ENCODE data around the gene CHURC1.
A peak's percentile ranks its signal among the peaks of the same experiment; 100 is the strongest.

Gene CHURC1

DNA sequence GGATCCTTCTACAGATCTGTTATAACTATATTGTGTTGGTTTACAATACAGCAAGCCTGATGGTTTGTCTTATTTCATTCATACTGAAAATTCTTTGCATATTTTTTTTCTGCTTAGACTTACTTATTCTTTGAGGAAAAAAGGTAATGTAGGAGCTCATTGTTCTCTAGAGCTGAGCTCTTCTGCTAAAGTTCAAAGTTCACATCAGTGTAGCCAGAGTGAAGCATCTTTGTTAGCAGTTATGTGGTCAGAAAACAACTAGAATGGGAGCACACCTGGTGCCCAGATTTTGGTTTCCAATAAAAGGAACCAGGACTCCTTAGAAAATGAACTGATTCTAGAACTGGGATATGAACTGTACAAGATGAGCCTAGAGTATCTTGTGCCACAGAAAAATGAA, 18.0 kb downstream of the CHURC1 start:
- no peak for DNase-seq
- in situ Hi-C loops (cut with HindIII; ENCODE audit: low pct_ligation_motif_present, low pct_unique_long_range_greater_than_20kb, low sequenced_read_pairs): no loop called here

DNA sequence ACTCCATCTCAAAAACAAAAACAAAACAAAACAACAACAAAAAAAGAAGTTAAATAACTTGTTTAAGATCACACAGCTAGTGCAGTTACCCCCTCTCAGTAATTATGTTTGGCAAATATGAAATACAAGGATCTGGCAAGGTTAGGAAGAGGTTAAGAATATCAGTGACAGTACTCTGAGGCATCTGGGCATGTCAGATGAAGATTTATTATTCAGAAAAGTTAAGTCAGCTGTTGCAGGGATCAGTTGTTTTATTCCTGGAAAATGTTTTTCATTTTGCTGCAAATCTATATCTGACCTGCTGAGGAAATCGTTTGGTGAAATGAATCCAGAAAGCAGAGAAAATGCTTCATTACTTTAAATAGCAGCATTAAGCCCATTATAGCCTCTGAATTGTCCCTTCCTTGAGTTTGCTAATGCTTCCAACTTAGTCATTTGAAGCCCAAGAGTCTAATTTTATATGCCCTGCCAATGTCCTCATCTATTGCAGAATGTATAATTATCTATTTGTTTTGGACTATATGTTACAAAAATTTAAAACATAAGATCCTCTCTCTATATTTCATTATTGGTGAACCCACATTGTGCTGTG, 20.2 kb downstream of the CHURC1 start:
- no peak for DNase-seq
- in situ Hi-C loops (cut with HindIII; ENCODE audit: low pct_ligation_motif_present, low pct_unique_long_range_greater_than_20kb, low sequenced_read_pairs): no loop called here

DNA sequence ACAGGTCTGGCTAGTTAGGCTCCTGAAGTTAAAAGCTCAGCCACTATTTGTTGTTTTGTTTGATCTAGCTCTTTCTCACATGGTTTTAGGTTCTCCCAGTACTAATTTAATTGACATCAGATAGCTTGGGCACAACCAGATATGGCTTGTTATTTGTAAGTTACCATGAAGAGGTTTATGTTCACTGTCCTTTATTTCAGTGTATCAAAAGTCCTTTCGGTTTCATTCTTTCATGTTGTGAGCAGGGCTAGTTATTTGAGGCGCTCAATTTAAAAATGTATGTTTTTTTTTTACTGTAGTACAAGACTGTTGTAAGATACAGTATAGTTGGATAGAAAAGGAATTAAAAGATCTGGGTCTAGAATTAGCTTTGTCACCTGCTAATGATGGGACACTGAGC, 21.3 kb downstream of the CHURC1 start:
- in situ Hi-C loops (cut with HindIII; ENCODE audit: low pct_ligation_motif_present, low pct_unique_long_range_greater_than_20kb, low sequenced_read_pairs): no loop called here
- no peak for DNase-seq

DNA sequence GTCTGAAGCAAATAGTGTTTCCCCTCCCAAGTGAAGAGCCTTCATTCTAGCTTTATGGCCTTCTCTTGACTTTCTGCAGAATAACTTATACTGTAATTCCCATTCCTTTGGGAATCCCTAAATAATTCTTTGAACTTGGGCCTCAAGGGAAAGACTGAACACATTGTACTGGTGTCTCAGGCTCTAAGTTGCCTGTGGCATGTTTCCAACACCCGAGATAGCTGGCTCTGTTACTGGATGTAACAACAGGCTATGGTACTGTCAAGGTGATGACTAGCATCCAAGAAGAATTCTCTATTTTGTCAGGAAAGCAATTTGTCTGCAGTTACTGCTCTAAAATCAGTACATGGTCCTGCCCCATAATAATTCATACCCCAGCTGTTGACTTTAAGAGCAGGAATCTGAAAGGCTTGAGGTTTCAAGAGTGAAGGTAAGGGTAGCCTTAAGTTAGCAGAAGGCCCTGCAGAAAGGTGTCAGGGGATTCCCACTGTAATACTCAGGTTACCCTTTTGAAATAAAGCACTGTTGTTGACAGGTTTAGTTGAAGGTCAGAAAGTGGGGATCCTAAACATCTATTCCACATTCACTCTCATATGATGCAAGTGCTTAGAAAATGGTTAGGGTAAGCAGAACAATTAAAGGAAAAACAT, 23.0 kb downstream of the CHURC1 start:
- no peak for DNase-seq
- in situ Hi-C loops (cut with HindIII; ENCODE audit: low pct_ligation_motif_present, low pct_unique_long_range_greater_than_20kb, low sequenced_read_pairs): no loop called here

DNA sequence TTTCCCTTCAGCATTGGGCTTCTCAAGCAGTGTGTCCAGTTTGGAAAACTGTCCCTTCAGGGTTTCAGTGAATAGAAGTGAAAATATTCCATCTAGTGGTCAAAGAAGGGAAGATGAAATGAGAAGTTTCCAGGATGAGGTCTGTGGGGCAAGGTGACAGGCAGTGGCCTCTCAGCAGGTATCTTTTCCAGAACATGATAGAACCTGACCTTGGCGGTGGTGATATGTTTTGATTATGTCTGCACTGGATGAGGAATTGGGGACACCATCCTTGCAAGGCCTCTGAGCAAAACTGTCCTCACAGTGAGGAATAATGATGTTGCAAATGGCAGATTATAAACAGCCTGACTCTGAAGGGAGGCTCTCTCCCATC, 23.6 kb downstream of the CHURC1 start:
- in situ Hi-C loops (cut with HindIII; ENCODE audit: low pct_ligation_motif_present, low pct_unique_long_range_greater_than_20kb, low sequenced_read_pairs): no loop called here
- peak; percentile 40 for DNase-seq

DNA sequence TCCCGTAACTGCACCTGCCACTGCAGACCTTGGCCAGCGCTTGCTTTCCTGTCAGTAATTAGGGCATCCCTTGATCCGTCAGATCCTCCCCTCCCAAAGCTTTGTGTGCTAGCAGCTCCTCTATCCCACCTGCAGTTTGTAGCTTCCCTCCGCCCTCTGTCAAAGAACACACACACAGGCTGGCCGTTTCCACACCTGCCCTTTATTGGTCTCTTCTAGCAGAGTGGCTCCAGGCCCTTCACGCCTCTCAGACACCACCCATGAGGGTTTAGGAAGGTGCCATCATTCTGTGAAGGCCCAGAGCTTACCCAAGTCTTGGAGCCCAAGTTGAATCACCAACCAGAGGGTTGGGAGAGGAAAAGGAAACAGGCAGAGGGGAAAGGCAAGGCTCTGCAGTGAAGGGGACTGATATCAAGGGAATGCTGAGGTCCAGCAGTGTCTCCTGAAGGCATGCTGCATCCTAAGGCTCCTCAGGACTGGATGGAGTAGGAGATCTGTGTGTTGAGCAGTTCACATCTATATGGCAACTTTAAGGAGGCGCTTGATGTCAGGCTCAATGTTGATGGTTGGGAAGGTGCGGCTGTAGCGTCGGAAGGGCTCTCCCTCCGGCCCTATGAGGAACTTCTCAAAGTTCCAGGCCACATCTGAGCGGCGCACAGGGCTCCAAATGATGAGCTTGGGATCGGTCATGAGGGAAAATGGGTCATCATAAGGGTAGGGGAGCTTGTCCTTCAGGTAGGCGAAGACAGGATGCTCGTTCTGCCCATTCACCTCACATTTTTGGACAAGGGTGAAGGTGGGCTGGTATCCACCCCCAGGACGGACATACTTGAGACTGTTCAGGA, 24.9 kb downstream of the CHURC1 start:
- in situ Hi-C loops (cut with HindIII; ENCODE audit: low pct_ligation_motif_present, low pct_unique_long_range_greater_than_20kb, low sequenced_read_pairs): no loop called here
- no peak for DNase-seq

DNA sequence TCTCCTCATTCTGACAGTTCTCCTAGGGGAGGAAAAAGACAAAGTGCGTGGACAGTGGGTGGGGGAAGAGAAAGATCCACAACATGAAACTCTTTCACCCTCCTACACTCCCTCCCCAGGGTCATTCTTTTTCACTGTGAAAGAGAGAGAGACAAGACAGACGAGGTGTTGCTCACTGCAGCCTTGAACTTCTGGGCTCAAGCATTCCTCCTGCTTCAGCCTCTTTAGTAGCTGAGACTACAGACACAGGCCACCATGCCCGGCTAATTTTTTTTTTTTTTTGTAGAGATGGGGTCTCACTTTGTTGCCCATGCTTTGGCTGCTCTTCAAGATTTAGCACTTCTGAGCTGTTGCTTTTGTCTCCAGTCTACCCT, 25.5 kb downstream of the CHURC1 start:
- in situ Hi-C loops (cut with HindIII; ENCODE audit: low pct_ligation_motif_present, low pct_unique_long_range_greater_than_20kb, low sequenced_read_pairs): no loop called here
- DNase-seq: no peak

DNA sequence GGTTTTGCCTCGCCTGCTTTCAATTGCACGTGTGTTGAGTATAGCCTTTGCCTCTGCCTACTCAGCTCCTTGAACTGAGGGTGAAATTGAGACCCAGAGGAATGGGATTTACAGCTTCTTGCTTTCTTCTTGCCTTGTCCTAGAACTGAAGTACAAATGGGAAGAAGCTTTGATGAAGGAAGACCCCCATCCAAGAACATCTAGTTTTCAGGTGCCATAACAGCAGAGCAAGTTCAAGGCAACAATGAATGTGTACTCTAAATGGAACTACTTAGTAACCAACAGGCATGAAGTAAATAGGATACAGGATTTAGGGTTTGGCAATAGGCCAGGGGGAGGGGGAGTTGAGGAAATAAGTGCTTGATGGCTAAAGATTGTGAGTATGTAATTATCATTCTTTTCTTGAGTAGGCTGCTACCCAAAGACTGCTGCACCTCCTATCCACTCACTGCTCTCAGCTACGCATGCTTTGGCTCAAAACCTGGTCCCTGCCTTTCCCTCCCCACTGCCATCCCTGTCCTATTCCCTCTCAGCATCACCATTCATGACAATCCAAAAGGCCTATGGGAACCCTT, 26.2 kb downstream of the CHURC1 start:
- in situ Hi-C loops (cut with HindIII; ENCODE audit: low pct_ligation_motif_present, low pct_unique_long_range_greater_than_20kb, low sequenced_read_pairs): no loop called here
- DNase-seq: no peak

DNA sequence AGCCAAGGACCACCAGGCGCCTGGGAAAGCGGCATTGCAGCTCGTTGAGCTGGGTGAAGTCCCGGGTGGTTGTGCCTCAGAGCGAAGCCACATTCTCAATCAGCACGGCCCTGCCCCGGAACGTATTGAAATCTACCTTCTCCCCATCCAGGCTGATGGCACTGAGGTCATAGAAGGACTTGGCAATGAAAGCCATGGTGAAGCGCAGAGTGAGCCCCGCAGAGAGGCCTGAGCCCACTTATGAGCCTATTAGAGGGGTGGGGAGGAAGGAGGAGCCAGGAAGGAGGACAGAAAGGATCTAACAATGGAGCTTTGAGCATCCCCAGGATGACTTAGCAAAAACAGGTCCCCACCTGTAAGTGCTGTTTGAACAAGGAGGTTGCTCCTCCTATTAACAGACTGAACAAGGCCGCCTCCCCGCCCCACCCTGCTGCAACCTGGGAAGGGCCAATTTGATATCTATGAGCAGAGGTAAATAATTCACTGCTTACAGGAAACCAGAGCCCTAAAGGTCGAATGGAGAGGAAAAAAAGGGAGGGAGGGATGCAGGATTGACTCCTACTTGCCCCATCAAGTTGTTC, 28.4 kb downstream of the CHURC1 start, which contains the start of gene GPX2:
Gene GPX2, minus strand, starts transcription at position 215 of the 581 bp plus-strand sequence. Its CDS starts 19 bp downstream, at position 196.
- in situ Hi-C loops (cut with HindIII; ENCODE audit: low pct_ligation_motif_present, low pct_unique_long_range_greater_than_20kb, low sequenced_read_pairs): no loop called here
- no peak for DNase-seq

DNA sequence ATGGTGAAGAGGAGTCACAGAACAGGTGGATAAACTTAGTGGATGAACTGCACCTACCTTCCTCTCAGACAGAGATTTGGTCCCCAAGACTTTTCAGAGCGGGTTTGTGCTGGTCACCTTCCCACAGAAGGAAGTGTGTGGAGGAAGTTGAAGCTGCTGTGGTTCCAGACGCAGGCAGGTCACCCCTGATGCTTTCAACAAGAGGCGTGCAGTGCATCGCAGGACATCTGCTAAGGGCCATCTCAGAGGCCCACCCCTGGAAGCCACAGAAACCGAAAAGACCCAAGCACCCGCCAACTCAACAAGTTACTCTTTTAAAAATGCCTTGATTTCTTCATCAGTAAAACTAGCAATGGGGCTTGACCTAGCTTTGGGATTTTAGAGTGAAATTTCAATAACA, 29.3 kb downstream of the CHURC1 start:
- DNase-seq: no peak
- in situ Hi-C loops (cut with HindIII; ENCODE audit: low pct_ligation_motif_present, low pct_unique_long_range_greater_than_20kb, low sequenced_read_pairs): no loop called here

DNA sequence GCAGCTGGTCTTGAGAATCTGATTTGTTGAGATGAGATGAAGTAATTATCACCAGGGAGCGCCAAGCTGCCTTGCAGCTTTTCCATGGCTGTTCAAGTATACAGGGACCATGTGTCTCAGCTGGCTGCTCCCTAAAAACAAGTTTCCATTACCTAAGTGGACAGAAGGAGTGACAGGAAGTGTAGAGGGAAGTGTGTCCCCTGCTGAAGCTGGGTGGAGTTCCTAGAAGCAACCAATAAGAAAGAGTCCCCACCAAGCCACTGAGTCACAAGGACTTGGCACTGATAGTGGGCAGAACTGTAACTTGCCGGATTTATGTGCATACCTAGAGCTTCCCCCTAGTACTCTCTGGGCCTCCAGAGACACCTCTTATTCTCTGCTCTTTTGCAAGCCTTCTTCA, 29.8 kb downstream of the CHURC1 start:
- in situ Hi-C loops (cut with HindIII; ENCODE audit: low pct_ligation_motif_present, low pct_unique_long_range_greater_than_20kb, low sequenced_read_pairs): no loop called here
- DNase-seq: no peak

DNA sequence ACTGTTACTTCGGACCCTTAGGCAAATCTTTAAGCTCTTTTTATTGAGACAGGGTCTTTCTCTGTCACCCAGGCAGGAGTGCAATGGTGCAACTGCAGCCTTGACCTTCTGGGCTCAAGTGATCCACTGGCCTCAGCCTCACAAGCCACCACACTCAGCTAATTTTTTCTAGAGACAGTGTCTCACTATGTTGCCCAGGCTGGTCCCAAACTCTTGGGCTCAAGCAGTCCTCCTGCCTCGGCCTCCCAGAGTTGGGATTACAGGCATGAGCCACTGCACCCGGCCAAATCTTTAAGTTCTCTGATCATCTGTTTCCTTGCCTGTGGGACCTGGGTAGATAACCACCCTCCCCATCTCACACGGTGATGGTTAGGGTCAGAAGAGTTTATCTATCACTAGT, 30.6 kb downstream of the CHURC1 start:
- in situ Hi-C loops (cut with HindIII; ENCODE audit: low pct_ligation_motif_present, low pct_unique_long_range_greater_than_20kb, low sequenced_read_pairs): no loop called here
- DNase-seq: no peak

DNA sequence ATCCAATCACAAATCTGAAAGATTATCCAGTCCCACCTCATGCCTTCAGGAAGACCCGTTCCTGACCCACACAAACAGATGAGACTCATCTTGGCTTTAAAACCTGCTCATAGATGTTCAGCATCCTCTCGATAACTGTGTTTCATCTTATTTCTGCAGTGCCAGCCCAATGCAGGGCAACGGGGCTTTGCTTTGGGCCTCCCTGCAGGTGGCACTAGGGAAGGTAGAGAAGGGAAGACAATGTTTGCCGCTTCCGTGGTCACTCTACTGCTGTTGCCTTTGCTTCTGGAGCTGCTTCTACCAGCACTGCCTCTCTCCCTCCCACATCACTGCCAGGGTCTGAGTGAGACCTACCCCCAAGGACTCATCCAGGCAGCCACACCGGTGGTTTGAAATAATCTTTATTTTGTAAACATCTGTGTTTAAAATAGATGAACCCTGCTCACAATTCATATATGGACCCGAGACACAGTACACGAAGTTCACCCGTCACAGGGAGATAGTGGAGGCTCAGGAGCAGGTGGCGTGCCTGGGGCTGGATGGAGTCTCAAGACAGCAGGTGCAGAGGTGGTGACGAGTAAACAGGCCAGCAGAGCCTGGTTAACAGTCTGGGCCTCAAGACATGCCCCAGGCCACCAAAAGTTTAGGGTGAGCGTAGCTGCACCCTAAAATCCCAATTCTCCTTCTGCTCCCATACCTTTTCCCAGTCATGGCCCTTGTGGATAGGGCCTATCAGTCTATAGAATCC, 31.4 kb downstream of the CHURC1 start:
- no peak for DNase-seq
- in situ Hi-C loops (cut with HindIII; ENCODE audit: low pct_ligation_motif_present, low pct_unique_long_range_greater_than_20kb, low sequenced_read_pairs): no loop called here

DNA sequence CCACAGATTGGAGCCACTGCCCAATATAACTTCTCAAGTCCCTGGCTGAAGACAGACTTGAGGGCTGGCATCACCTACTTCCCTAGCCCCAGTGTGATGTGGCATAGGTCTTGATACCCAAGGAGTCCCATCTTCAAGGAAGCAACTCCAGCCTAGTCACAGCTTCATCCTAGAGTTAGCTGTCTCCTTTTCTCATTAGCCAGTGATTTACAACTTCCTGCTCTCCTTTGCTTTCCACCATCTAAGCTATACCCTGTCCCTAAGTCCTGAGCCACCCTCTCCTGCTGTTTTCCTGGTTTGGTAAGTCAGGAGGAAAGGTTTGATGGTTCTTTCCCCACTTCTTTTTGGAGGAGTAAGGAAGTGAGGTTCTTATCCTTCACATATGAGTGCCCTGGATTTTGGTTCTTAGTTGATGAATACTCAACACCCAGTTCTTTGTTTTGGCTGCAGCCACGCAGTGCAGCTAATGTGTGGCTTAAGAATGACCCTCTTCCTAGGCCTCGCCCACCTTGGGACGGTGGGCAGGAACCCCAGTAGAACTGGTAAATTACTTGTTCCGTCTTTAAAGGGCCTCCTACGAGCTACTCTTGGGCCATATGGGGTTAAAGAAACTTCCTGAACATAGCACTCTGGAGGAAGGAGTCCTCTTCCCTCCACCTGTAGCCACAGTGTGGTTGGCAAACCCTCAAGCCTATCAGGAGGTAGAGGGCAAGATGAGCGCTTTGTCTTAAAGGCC, 32.2 kb downstream of the CHURC1 start:
- DNase-seq: no peak
- in situ Hi-C loops (cut with HindIII; ENCODE audit: low pct_ligation_motif_present, low pct_unique_long_range_greater_than_20kb, low sequenced_read_pairs): no loop called here

DNA sequence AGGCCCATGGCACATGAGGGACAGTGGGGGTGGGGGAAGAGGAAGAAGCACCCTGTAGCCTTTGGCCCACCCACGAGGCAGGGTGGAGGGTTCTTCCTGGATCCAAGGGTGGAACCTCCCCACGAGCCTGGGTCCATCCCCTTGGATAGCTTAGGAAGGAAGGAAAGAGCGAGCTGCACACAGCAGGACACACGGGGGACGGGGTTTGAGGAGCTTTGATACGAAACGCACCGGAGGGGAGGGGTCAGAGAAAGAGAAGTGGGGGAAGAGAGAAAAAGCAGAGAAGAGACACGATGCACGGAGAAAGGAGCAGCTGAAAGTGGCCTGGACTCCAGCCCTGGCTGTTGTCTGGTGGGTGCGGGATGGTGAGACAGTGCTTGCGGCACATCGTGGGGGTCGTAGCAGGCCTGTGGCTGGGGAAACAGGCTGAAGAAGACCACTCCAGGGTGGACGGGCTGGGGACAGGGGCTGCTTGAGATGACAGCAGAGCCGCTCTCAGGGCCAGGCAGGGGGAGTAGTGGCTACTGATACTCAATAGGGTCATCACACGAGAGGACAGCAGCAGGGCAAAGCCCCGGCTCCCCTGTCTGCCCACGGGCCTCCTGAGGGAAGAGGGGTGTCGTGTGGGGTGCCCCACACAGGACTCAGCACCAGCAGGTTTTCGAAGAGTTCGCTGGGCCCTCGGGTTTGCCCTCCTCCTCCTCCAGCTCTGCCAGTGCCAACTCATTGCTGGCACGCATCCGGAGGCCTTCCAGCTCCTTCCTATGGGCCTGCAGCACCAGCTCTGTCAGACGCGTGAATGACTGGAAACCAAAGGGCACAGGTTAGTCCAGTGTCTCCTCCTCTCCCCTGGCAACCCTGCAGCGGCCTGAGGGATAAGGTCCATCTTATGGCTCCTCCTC, 33.7 kb downstream of the CHURC1 start:
- in situ Hi-C loops (cut with HindIII; ENCODE audit: low pct_ligation_motif_present, low pct_unique_long_range_greater_than_20kb, low sequenced_read_pairs): no loop called here
- DNase-seq: no peak

DNA sequence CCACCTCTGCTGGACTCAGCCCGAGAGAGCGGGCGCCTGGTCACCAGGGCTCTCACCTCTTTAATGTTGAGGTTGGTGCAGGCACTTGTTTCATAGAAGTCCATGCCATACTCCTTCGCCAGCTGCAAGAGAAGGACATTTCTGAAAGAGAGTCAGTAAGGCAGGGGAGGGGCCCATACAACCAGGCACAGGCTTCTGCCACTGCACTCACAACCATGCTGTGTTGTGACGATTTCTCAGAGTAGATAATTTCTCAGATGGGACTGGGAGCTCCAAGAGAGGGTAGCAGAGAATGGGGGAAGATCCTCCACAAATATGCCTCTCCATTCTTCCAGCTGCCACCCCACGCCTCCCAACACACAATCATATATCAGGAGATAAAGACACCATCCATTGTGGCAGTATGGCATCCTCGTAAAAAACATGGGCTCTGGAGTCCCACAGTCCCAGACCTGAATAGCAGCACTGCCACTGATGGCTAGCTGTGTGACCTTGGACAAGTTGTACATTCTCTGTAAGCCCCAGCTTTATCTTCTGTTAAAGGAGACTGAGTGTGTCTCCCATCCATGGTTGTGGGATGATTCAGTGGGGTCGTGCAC, 34.5 kb downstream of the CHURC1 start:
- in situ Hi-C loops (cut with HindIII; ENCODE audit: low pct_ligation_motif_present, low pct_unique_long_range_greater_than_20kb, low sequenced_read_pairs): no loop called here
- DNase-seq: no peak

DNA sequence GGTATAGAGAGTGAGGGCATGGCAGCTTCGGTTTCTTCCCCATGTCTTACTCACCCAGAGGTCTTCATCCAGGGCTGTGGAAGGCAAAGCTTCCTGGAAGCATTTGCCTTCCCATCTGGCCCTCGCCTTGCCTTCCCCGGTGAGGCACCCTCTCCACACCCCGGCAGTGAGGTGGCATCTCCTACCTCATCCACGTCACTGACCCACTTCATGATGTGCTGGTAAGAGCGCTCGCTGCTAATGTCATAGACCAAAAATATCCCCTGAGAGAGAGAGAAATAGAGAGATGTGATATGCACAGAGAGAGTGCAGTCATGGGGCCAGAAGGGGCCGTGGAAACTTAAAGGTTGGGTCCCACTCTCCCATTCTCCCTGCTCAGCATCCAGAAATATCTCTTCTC, 36.6 kb downstream of the CHURC1 start:
- DNase-seq: no peak
- in situ Hi-C loops (cut with HindIII; ENCODE audit: low pct_ligation_motif_present, low pct_unique_long_range_greater_than_20kb, low sequenced_read_pairs): no loop called here
